Skin of body (tissue), 2 donors: ENCODE measurements around the gene SMIM12. TPM values are rescaled to one million over a fixed set of nuclear protein-coding genes. Genes with fewer than 3 reads are reported as not detected.

Source experiments
- DNase-seq: peaks from one replicate; lab custom pipeline; 2025; lab: John Stamatoyannopoulos, UW
- total RNA-seq: library from RNA; depleted of rRNA; stranded (reverse); fragments of >200 nt; gene quantifications from one replicate; pipeline ENCODE4 v1.2.3, GENCODE V29; 2014

SMIM12 gene
- total RNA-seq, 1 donor from 2014 or later = 8.0 TPM

DNA sequence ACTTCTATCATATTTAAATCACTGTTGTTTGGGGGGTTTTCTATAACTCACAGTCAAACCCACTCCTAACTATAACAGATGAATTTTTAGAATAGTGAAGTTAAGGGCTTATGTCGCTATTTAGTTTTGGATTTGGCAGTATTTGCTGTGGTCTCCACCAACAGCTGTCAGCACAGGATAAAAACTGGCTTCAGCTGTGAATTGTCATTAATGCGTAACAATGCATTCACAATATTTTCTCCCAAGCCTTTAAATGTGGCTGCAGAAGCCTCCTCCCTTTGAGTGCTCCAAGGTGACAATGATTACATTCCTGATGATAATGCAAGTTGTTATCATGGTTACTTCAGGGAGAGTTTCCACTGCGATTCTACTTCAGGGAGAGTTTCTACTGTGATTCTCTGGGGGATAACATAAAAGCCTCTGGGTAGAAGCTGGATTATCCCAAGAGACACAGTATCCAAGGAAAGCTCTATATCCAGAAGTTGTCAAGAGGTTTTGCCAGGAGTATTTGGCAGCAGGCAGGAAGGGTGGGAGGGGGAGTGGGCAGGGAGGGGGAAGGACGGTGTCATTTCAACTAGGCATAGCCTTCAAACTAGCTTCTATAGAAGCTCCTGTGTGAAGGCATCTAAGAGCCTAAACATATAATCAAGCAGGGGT lies 14.9 kb upstream of the SMIM12 start:
- DNase-seq = no peak

DNA sequence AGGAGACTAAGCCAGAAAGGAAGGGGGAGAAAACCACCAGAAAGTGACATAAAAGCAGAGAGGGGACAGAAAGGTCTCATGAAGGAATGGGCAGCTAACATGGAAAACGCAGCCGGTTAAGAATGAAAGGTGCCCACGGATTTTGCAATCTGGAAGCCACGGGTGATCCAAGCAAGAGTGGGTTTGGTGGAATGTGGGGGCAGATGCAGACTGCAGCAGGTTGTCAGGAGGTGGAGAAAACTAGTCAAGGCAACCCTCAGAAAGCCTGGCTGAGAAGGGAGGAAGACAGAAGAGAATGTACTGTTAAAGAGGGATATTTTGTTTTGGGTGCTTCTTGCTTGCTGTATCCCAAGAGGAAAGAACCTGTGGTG lies 12.6 kb upstream of the SMIM12 start:
- no peak for DNase-seq

DNA sequence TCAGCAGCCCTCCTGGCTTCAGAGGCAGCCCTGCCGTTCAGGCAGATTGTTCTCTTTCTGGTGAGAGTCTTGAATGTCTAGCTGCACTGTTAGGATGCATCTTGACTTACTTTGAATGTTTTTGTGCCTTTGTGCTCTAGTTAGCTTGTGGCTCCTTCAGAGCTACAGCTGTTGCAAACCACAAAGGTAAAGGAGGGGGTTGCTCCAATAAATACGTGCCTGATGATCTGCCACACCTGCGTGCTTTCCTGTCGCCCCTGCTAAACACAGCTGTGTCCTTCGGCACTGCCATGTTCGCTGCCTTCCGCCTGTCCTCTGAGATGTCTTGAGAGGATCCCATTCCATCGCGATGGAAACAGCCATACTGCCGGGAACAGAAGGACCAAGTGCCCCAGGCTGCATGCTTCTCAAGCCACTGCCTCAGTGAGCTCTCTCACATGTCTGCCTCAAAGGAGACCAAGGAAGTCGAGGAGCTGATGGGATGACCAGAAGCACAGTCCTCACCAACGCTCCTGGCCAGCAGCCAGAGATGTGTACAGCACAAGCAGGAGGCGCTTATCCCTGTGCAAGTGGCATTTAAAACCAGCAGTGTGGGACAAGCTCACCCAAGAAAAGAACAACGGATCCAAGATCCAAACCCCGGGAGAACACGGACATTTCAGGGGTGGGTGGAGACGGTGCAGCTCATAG lies 12.0 kb upstream of the SMIM12 start:
- no peak for DNase-seq

DNA sequence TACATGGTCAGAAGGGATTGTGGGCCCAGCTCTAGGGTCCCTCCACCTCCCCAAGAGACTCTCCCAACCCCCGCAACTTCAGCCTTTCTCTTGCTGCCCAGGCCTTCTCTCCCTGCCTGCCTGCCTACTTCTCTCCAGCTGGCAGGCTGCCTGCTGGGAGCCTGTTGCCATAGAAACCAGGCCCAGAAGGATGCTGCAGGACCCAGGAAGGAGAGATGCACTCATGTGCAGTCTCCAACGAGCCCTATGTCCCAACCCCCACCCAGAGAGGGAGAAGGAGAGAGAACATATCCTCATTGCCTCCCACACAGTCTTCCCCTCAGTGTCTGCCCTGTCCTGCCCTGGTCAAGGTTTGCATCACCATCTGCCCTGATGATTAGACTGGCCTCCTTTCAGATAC lies 10.8 kb upstream of the SMIM12 start:
- DNase-seq = no peak

DNA sequence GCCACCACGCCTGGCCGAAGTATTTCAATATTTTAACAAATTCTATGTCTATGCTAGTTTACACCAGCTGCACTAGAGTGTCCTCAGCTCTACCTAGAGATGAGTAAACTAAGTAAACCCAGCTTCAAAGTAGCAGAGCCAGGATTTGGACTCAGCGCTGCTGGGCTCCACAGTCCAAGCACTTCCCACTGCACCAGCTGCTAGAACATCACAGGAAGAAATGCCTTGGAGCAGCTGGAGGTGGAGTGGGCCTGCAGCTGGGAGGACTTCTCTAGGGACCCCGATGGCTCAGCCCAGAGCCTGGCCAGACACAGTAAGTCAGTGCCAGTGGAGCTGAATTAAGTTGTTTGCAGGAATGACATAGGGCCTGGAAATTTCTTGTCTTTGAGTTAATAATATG lies 10.2 kb upstream of the SMIM12 start:
- DNase-seq = no peak

DNA sequence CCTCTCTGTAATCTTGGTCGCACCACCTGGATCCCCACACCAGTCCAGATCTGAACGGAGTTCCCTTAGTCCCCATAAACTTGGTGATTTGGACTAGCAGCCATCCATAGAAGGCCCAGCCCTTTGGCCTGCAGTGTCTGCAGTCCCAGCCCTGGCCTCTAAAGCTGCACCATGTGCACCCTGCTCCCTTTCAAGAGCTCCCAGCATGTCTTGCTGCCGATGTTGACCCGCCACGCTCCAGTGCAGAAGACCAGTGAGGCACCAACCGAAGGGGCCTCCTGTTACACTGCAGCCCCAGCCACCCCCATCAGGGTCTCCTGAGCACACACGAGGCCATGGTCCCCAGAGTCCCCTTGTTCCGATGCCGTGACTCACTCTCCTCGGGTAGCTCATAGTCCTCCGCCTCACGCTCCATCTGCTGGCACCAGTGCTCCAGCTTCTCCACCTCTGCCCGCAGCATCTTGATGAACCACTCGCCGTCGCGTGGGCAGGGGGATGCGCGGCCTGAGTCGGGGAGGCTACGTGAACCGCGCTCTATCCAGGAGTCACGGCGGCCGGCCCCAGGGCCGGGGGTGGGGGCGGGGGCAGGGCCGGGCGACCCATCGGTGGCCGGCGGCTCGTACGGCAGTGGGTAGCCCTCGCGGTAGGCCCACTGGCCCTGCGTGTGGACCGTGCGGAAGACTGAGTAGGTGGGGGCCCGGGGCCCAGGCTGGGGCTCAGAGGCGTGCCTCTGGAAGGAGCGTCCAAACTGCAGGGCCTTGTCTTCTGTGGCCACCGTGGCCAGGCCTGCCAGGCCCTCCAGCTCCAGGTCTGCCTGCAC lies 8.9 kb upstream of the SMIM12 start:
- DNase-seq = no peak

DNA sequence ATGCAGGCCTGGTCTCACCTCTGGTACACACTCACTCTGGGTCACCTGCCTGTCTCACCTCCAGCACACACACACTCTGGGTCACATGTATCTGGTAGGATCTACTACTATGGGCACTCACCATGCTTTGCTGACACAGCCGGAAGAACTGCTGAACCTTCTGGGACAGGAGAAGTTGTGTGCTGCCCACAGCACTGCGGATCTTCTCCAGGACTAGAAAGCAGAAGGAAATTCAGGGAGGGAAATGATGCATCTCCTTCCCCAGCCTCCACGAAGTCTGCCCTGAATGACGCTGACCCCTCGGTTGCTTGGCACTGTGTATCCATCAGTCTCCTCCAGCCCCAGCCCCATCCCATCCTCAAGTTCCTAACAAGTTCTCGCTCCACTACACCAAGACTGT lies 7.9 kb upstream of the SMIM12 start:
- no peak for DNase-seq

DNA sequence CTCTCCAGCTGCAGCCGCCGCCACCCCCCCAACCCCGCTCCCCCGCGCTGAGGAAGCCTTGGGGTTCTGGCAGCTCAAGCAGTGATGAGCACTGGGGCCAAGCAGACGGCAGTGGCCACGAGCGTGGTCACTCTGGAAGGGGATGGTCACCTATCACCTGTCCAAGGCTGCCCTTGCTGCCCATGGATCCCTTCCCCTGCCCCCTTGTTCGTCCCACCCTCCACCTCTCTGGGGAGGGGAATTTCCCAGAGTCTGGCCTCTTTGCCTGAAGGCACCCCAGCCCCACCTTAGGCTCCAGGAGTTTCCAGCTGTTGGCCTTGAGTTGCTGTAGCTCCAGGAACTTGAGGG lies 7.2 kb upstream of the SMIM12 start:
- no peak for DNase-seq

DNA sequence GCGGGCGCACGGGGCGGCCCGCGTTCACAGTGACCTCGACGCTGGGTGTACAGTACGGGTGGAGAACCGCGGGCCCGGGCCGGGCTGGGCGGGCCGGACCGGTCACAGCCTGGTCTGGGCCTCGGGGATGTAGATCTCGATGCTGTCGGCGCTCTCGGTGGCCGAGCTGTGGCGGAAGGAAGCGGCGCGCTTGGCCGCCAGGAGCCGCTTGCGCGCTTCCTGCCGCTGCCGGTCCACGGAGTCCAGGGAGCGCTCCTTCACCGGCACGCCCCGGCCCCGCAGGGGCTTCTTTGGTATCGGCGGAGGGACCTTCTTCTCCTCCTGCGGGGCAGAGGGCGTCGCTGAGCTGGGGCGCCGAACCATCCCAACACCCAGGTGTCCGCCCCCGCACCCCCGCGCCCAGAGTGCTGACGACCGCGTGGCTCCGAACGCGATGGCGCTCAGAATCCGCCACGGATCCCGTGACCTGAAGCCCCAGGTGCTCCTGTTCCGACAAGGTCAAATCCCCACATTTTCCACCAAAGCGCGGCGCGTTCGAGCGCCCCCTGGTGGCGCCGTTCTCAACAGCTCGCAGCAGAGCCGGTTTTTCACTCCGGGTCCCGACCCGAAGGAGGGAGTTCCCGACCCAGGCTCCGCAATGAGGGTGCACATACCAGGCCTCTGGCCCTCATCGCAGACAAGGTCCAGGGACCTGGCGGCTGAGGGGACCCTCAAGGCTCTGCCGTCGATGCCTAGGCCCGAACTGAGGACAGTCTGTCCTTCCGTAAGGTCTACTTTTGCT lies 6.6 kb upstream of the SMIM12 start:
- peak; percentile 32 for DNase-seq

DNA sequence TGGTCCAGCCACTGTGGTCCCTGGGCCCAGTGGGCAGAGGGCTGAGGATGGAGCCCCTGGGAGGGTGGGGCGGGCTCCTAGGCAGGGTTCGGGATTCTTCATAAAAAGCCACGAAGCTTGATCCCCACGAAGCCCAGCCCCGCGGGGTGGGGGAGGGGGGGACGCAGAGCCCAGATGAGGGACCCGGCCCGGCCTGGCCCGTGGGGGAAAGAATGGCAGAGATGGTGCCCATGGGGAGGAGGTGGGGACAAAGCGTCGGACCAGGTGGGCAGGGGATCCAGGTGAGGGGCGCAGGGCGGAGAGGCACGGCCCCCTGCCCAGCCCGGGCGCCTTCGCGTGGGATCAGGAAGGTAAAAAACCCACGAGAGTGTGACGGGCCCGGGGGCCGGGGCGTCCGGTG lies 6.0 kb upstream of the SMIM12 start:
- DNase-seq = no peak

DNA sequence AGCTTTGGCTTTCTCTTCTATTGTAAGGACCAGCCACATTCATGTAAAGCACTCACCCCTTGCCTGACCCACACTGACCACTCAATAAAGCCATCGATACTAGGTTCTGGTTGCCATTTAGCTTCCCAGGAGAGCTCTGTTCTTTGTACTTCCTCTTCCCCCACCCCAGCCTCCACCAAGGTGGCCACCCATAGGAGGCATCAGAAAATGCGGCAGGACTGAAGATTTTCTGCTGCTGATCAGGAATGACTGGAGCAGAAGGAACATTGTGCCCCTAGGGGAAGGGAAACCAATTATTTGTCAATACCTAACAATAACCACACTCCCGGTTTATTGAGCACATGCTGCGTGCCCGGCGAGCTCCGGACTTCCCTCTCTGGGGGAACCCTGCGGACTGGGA lies 5.2 kb upstream of the SMIM12 start:
- DNase-seq = no peak

DNA sequence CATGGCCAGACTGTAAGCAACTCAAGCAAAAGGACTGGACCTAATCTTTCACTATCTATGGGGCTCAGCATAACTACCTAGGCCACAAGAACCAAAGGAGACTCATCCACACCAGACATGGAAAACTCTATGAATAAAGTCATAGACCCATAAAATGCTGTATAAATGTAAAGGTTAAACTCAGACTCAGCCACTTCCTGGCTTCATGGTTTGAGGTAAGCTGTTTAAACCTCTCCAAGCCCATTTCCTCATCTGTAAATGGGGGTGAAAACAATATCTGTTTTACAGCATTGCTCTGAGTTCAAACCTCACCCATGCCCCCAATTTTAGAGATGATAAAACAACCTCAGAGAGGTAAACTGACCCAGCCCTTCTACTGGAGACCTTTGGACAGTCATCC lies 4.0 kb upstream of the SMIM12 start:
- no peak for DNase-seq

DNA sequence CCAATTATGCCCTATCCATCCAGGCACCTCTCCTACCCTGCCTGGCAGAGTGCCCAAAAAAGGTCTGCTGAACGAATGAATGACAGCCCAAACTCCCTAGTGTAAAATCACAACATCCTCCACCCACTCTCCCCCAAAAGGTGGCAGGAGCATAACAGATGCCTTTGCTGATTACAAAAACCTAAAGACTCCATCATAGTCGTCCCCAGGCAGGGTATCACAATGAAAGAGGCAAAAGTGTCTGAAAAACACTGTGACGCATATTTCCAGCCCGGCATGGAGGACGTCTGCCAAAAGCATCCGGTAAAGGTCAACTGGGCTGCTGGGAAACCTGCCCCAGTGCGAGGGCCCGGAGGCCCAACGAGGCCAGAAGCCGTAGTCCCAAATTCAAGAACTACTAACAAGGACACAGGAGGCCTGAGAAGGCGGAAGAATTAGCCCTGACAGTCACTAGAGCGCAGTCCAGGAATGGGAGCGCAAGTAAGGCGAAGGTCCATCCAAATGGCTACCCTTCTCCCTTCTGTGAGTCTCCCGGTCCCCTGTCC lies 576 bp downstream of the SMIM12 start:
- DNase-seq = no peak

DNA sequence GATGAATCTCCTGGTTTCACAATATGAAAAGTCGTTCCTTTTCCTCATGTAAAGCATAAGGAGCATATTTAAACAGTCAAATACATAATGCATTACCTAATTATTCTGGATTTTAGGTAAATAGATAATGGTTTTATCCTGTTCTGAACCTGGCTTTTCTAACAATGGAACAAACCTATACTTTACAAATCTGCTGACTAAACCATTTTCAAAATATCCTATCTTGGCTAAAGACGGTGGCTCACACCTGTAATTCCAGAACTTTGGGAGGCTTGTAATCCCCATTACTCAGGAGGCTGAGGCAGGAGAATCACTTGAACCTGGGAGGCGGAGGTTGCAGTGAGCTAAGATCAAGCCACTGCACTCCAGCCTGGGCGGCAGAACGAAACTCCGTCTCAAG lies 2.9 kb downstream of the SMIM12 start:
- no peak for DNase-seq

DNA sequence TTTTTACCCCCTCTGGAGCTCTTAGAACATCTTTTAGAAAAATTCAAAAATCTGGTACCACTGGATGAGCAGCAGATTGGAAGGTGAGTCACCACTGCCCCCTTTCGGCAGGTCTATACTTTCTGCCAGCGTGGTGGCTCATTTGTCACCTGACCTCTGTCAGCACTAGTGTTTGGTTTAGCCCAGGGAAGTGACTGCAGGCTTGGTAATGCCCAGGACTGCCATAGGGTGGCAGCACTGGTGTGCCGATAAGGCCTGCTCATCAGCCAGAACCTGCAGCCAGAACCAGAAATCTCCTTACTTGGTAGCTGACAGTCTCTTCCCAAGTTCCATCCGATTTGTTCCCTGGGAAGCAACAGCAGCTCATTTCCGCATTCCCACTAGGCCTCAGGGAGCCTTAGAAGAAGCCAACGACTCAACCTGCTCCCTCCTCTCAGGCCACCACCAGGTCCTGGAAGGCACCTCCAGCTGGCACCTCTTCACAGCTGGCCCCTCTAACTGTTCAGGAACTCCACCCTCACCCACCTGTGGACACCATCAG lies 6.8 kb downstream of the SMIM12 start:
- DNase-seq = peak; percentile 82

DNA sequence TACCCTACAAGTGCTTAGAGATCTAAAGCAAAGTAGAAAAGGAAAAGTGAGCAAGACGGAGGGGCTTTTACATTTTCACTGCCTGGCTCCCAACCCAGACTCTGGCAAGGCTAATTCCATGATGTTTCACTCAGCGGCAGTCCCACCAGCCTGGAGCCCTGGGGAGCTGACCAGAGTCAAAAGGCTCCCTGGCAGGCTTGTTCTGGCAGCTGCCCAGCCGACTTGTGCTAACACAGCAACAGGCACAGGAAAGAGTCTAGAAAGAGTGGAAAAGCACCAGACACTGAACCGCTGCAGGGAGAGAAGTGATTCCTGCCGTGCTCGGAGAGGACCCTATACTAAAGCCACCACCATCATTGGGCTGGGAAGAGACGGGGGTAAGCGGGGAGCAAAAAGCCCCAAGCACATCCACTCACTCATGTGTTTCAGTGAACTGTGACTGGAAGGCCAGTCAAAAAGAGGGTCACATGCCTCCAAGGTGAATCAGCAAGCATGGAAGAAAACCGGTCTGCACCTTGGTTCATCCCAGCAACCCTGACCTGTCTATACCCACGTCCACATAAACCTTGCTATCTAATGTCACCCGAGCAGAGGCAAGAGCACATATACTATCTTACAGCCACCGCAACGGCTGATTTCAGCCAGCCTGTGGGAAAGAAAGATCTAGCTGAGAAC lies 8.0 kb downstream of the SMIM12 start:
- no peak for DNase-seq

DNA sequence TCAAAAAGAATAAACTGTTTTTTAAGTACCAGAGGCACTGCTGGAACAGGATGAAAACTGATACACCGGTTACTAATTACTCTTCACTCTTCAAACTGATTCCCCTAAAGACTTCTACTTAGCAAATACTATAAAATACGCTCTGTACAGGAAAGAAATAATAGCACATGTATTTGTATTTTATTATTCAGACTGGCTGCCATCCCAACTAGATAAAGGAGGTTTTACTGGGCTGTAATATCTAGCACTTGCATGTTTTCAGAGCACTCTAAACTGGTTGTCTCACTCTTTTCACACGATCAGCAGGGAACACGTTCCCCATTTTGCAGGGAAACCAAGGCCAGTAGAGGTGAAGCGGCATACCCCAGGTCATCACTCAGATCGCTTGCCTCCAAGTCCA lies 9.2 kb downstream of the SMIM12 start:
- no peak for DNase-seq

DNA sequence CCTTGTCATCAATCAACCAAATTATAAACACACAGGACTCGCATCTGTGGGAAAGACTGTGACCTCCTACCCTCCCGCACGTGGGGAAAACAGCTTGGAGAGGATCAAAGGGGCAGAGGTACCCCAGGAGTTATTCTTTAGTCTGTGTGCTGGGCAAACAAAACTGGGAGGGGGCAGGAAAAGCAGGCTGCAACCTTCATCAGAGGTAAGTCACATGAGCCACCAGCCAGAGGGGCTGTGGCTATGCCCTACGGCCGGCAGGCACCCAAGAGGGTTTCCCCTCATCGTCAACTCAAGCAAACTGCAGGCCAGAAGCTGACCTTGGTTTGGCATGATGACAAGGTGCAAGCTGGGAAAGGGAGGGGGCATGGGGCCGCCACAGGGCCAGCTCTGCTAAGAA lies 12.5 kb downstream of the SMIM12 start:
- no peak for DNase-seq

DNA sequence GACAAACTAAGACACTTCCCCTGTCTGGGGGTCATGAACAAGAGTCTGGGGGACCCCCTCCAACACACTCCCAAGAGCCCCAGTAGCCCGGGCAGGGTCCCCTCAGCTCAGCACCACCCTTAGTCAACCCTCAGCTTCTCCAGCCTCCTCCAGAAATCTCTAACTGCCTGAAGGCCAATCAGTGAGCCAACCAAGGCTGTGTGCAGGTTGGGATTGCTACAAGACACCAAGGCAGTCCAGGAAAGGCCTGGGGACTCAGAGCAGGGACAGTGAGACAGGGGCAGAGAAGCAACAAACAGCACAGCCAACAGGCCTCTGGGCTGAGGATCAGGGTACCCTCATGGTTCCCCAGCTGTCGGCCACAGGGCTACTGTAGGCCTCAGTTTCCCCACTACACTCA lies 13.3 kb downstream of the SMIM12 start:
- DNase-seq = no peak

DNA sequence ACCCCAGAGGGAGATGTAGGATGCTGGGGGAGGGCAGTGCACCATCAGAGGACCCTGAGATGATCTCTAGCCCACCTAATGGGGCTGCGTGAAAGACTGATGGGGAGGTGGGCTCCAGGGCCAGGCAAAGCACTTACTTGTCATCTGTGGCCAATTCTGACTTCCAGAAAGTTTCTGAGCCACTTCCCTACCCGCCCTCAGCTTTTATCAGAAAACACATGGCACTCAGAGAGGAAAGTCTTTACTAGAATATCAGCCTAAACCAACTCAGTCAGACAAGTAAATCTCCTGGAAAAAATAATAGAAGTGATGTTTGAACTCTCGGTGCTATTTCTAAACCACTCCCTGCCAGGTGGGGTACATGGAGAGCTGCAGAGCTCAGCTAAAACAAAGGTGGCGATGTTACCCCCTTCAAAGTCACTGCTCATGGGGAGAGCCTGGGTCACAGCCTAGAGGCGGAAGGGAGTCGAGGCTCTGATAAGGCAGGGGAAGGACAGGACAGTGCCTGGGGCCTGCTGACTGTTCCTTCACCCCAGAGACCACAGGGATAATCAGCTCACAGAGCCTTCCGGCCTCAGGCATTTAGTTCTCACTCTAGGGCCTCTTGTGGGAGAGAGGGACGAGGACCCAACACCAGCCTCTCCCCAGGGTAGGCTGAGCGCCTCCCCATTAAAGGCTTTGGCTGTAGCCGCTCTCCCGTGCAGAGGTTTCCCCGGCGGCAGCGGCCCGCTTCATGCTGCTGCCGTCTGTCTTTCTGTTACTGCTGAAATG lies 14.2 kb downstream of the SMIM12 start:
- no peak for DNase-seq
